SH-SY5Y (cell line): ENCODE results near the gene SARDH.

Experiments used
- GATA2 ChIP-seq: IDR thresholded peaks from 2 replicates; pipeline ENCODE4 v1.6.1; 2011; ENCODE audit warnings: mild to moderate bottlenecking, low read depth, low read length
- GATA3 ChIP-seq: IDR thresholded peaks from 2 replicates; pipeline ENCODE4 v1.6.1; 2011; ENCODE audit warnings: low read depth, mild to moderate bottlenecking, low read length, moderate library complexity

Gene SARDH

DNA sequence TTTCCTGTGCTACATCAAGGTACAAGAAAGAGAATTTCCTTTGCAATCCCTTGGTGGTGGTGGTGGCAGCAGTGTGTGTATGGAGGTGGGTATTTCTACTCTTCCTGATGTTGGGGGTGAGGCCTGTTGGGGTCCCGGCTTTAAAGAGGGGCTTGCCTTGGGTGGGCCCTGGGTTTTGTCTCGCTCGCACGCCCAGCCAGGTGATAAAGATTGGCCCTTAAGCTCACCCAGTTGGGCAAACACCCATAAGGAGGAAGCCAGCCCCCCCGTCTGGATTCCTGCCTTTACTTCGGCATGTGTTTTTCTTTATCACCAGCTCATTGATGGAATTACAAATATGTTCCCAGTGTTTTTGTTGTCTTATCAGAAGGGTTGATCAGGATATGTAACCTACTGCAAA is 16.0 kb upstream of the SARDH start:
- TF ChIP-seq GATA3 (no peak), GATA2 (no peak)

DNA sequence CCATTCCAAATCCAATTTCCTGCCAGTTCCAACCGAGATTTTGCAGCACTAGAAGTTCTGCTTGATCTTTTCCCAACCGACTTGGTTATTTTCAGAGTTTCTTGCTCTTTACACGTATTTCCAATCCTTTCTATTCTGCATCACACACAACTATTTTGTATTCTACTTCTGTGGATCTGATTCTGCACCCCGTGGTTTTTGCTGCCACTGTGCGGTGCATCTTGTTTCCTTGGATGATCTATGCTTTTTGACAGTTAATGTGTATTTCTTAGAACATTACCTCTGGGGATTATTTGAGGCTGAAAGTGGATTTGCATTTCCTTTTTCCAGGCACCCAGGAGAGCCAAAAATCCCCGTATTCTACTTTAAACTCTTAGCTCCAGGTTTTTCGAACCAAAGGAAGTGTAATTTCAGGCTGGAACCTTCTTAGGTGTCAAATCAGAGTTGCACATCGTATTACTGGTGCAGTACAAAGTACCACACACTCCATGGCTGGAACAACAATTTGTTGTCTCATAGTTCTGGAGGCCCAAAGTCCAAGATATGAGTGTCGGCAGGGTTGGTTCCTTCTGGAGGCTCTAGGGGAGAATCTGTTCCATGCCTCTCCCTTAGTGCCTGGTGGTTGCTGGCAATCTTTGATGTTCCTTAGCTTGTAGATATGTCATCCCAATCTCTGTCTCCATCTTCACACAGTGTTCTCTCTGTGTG is 14.7 kb upstream of the SARDH start:
- no peak for TF ChIP-seq GATA2
- no peak for TF ChIP-seq GATA3

DNA sequence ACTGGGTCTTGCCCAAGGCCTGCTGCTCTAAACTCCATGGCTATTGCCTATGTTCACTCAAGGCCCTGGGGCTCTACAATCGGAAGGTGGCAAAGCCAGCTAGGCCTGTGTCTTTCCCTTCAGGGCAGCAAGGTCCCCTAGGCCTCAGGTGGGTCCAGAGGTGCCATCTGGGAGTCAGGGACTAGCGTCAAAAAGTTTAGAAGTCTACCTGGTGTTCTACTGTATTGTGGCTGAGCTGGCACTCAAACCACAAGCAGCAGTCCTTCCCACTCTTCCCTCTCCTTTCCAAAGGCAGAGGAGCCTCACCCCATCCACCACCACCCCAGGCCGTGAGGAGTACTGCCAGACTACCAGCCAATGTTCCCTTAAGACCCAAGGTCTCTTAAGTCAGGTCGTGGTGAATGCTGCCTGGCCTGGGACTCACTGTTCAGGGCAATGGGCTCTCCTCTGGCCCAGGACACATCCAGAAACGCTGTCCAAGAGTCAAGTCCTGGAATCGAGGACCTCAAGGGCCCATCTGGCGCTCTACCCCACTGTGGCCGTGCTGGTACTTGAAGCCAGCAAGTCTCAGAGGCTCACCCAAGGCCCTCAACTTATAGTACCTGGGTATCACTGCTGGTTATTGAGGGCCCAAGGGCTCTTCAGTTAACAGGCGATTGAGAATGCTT is 13.0 kb upstream of the SARDH start:
- TF ChIP-seq GATA2, result no peak
- no peak for TF ChIP-seq GATA3

DNA sequence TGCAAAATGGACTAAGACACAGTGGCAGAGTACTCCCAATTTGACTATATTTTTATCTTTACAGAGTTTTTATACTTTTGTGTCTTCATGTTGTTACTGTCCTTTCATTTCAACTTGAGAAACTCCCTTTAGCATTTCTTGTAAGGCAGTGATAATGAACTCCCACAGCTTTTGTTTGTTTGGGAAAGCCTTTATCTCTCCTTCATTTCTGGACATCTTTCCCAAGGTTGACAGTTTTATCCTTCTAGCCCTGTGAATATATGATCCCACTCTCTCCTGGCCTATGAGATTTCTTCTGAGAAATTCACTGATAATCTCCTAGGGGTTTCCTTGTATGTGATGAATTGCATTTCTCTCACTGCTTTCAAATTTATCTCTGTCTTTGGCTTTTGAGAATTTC is 9.2 kb upstream of the SARDH start:
- no peak for TF ChIP-seq GATA2
- TF ChIP-seq GATA3, result no peak

DNA sequence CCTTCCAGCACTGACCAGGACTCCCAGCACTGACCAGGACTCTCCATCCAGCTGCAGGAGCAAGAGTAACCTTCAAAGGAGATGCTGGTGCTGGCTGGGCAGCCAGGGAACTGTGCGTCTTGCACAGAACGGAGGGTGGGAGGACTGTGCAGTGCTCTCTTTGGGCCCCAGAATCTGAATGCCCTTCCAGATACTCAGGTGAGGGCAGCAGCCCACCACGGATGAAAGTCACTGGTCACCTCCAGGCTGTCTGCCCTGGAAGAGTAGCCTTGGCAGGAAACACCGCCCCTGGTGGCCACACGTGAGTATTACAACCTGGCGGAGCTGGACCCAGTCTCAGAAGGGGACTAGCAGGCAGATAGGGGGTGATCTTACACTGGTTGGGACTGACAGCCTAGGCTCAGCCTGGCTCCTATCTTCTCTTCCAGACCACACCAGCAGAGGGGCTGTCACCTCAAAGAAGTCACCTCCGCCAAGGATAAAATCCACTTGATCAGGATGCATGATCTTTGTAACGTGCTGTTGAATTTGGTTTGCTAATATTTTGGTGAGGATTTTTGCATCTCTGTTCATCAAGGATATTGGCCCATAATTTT is 4.8 kb upstream of the SARDH start:
- no peak for TF ChIP-seq GATA2
- TF ChIP-seq GATA3, result no peak

DNA sequence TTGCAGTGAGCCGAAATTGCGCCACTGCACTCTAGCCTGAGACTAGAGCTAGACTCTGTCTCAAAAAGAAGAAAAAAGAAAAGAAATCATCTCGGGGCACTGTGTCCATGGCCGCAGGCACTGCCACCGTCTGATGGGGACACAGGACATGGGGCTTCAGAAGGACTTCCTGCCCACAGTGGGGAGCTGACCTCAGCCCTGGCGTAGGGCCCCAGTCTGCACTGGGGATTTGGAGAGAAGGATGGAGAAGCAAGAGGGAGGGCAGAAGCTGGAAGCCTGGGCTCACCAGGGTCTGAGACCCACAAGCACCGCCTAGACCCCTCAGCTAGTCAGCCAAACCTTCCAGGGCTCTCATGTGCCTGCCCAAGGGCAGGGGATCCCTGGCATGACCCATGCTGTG is 4.1 kb upstream of the SARDH start:
- TF ChIP-seq GATA3, result no peak
- TF ChIP-seq GATA2, result no peak

DNA sequence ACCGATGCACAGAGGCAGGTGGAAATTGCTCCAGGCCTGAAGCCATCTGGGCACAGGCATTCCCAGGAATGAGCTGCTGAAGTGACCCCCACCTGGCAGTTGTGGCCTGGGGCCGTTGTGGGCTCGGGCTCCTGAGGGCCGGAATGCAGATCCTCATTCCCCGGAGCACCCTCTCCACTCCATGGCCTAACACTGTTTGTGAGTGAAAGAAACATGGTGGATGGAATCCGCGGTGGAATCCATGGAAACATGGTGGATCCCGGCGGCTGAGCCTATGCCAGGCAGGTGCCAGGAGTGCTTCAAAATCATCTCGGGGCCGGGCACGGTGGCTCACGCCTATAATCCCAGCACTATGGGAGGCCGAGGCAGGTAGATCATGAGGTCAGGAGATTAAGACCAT is 3.6 kb upstream of the SARDH start:
- TF ChIP-seq GATA2 (no peak), GATA3 (no peak)

DNA sequence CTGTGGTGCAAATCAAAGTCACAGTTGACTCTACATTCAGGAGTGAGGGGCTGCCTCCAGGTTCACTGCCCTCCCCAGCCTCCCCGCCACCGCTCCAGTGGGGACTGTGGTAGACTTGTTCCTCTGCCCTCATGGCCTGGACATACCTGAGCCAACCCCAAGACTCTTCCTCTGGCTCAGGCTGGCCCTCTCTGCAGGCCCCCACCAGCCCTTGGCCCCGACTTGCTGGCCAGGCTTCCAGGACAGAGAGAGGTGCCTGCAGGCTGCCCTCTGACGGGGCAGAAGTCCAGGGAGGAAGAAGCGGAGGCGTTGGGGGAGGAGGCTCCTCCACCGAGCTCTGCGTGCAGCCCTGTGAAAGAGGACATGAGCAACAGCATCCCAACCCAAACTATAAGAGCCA is 2.8 kb upstream of the SARDH start:
- TF ChIP-seq GATA2 (no peak), GATA3 (no peak)

DNA sequence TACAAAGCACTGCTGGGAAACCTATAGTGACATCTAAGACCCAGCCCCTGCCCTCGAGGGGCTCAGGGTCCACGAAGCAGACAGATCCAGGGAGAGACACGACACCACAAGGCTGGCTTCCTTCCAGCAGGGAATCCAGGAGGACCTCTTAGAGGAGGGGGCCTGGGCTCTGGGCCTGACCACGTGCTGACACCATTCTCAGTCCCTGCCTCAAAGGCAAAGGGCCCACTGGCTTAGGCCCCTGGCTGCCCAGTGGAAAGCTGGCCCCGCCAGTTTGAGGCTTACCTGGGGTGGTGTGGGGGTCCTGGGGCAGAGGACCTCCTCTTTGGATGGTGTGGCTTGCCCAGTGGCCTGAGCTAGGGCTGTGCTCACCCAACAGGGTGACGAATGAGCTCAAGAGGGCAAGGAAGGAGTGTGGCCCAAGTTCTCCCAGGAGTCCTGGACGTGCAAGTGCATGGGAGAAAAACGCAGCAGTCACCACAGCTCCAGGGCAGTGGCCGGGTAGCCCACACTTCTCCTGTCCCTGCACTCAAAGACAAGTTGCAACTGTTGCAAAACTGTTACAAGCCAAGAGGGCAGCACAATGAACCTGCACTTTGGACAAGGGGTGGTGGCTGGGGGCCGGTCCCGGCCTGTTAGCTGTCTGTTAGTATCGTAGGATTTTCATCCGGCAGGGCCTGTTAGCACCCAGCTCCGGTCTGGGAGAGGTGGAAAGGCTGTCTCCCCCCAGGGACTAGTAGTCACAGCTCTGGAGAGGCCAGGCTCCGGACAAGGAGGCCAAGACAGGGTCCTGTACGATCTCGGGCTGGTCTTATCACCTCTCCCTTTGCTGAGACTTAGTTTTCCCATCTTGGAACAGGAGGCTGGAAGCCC is 1.5 kb upstream of the SARDH start:
- TF ChIP-seq GATA3 (no peak), GATA2 (no peak)

DNA sequence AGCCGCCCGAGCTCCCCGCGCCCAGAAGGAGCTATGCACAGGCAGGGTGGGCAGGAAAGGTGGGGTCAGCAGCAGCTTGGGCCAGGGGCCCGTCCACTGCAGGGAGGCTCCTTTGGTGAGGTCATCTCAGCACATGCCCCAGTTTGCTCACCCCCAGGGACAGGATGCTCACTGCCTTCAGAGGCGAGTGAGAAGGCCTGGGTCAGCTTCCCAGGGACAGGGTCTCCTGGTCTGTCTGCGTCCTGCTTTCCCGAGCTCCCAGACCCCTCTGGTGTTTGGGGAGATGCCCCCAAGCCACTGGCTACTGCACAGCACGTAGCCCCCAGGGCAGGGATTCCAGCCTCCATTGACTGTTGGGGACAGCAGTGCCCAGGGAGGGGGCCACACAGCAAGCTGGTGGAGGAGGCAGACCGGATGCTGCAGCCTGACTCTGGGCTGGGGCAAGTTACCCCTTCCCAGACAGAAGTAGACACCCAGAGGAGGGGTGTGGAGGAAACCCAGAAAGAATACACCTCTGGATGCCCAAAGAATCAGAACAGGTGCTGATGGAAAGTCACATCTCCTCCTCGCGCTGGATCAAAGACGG is 581 bp upstream of the SARDH start:
- TF ChIP-seq GATA3 (no peak), GATA2 (no peak)

DNA sequence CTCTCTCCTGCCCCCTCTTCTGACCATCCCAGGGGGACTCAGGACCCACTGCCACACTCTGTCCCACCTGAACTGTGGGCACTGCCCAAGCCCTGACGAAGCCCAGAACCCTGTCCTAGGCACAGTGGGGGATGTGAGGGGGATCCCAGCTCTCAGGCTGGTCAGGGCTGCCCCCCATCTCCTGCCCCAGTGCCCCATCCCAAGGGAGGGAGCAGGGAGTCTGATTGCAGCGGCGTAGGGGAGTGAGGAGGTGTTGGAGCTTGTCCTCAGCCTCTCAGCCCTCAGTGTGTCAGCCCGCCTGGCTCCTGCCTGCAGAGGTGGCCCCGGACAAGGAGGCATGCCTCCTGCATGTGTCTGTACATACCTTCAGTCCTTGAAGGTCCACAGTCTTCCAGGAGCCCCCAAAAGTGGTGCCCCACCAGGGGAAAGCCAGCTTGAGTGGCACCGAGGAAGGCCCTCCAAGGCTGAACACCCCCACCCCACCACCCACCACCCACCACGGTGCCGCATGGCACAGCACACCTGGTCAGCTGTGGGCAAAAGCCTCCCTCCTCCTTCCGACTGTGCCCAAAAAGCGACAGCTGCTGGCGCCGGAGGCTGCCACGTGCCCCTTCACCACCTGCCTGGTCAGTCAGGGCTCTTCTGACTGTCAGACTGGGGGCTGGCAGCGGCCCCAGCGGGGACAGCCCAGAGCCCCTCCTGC is 930 bp downstream of the SARDH start:
- TF ChIP-seq GATA3 (no peak), GATA2 (no peak)

DNA sequence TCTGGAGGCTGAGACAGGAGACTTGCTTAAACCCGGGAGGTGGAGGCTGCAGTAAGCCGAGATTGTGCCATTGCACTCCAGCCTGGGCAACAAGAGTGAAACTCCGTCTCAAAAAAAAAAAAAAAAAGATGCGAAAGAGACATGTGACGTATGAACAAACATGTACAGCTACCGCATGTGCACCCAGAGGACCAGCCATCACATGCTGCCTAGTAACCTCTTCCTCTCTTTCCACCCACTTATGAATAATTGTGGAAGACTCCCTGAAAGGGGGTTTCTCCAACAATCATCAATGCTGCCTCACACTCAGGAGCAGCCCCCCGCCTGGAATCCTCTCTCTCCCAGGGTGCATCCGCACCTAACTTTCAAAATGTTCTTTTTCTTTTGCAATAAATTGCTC is 2.2 kb downstream of the SARDH start:
- no peak for TF ChIP-seq GATA2
- TF ChIP-seq GATA3, result no peak

DNA sequence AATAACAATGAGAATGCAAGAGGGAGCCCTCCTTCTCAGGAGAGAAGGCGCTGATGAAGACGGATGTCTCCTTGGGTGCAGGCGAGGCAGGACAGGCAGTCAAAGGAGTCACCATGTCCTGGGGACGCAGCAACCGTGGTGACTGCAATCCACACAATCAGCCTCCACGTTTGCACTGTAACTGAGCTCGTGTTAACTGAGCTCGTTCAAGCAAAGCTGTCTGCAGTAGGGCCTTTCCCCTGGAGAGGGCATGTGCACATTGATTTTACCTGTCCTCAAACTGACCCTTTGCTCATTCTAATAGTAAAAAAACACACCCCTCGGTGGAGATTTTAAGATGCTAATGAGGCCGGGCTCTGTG is 2.8 kb downstream of the SARDH start:
- TF ChIP-seq GATA2, result no peak
